ENCODE results near the gene UBE2E2.

The UBE2E2 gene

DNA sequence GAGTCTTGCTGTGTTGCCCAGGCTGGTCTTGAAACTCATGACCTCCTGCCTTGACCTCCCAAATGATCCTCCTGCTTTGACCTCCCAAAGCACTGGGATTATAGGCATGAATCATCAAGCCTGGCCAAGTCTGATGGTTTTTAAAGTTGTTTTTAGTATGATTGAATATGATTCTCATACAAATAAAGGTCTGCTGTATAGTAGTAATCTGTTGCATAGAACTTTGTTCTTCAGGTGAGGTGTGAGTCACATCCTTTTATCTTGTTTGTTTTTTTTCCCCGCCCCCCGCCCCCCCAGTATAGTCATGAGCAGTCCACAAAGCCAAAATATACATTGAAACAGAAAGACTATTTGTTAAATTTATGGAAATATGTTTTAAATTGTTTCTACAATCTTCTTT lies 39.0 kb downstream of the UBE2E2 start:
- DNase-seq = no peak

GRCh38 chr3:23244324-23245041 lies 41.4 kb downstream of the UBE2E2 start:
- no peak for DNase-seq

DNA sequence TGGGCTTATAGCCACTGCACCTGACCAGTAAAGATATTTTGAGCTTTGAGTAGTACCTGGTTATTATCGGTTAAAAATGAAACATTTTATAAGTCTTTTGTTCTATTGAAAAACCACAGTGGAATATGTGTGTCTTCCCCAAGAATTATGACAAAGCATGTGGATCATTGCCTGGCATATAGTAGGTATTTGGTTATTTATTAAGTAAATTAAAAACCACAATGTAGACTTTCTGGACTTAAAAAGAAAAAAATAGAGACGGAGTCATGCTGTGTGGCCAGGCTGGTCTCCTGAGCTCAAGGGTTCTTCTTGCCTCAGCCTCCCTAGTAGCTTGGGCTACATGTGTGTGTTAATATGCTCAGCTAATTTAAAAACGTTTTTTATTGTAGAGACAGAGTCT lies 43.5 kb downstream of the UBE2E2 start:
- DNase-seq = no peak

GRCh38 chr3:23248594-23249131 lies 45.5 kb downstream of the UBE2E2 start:
- DNase-seq = no peak

DNA sequence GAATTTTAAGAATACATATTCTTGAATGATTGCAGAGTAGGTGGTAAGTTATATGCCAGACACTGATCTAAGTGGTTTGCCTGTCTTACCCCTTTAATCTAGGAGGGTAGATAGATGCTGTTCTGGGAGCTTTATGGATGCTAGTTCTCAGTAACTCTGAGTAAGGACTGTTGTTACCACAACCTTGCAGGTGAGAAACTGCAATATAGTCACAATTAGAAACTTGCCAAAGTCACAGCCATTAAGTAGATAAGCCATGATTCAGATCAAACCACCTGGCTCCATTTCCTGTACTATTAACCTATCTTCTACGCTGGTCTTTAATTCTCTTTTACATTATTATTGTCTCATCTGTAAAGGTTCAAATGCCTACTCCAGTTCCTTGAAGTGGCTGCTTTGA lies 46.8 kb downstream of the UBE2E2 start:
- DNase-seq = no peak

DNA sequence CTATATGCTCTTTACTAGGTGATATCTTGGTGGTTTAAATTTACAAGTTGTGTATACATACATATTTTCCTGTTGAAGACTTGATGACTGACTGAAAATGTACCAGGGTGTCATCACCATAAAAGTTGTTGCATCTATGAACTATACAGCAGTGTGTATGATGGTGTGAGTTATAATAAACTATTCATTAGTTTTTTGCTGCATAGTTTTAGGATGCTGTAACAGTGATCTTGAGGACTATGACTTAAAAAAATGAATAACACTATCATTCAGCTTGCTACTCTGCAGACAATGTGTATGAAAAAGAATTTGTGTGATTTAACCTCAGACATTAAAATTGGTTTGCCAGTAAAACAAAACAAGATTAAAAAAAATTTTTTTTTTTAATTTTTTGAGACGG lies 49.0 kb downstream of the UBE2E2 start:
- no peak for DNase-seq

DNA sequence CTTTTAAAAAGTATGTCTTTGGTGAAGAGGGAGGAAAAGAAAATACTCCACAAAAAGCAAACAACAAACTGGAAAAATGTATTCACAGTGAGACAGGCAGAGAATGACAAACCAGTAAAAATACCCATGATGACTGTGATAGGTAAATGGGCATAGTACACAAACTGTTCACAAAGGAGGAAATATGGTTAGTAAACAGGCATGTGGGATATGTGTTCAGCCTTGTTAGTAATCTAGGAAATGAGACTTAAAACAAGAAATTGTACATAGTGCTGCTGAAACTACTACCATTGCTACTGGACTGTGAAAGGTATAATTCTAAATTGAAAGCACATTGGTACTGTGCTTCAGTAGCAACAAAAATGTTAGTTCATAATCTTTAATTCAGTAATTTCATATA lies 50.1 kb downstream of the UBE2E2 start:
- no peak for DNase-seq

- no peak for DNase-seq
These were observed 51.2 kb downstream of the UBE2E2 start for GRCh38 chr3:23254282-23254681.

GRCh38 chr3:23254835-23255234 lies 51.7 kb downstream of the UBE2E2 start:
- DNase-seq = no peak

- DNase-seq = no peak
These were observed 53.8 kb downstream of the UBE2E2 start for GRCh38 chr3:23256741-23257435.

DNA sequence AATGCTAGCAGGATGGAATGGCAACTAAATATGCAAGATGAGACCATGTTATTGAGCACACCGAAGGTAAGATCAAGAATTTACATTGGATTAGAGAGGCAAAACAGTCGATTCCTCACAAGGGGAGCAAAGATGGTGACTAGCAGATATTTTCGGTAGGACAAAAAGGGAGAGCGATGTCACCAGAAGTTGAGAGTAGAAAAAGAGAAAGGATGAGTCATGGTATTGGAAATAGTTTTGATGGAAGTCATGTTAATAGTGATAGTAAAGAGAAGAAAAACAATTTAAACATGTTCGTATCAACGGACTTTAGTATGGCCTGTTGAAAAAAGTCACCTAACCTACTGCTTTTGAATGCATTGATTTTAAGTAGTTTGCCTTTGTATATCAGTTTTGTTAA lies 55.0 kb downstream of the UBE2E2 start:
- DNase-seq = no peak

DNA sequence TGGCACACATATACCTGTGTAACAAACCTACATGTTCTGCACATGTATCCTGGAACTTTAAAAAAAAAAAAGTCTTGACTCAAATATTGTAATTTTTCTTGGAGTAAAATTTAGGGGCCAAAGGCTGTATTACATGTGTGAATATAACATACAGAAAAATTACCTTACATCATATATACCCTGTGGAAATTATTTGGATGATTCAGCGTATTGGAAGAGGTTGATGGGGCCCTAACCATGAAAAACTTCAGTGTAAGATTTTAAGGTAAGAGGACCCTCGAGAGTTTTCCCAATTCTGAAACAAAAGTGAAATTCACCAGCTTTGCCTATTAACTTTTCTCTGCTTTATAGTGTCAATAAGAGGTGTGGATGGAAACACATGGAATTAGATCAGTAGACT lies 56.4 kb downstream of the UBE2E2 start:
- DNase-seq = no peak

- no peak for DNase-seq
These were observed 59.6 kb downstream of the UBE2E2 start for GRCh38 chr3:23262766-23263165.

GRCh38 chr3:23263796-23264195 lies 60.7 kb downstream of the UBE2E2 start:
- DNase-seq = no peak

DNA sequence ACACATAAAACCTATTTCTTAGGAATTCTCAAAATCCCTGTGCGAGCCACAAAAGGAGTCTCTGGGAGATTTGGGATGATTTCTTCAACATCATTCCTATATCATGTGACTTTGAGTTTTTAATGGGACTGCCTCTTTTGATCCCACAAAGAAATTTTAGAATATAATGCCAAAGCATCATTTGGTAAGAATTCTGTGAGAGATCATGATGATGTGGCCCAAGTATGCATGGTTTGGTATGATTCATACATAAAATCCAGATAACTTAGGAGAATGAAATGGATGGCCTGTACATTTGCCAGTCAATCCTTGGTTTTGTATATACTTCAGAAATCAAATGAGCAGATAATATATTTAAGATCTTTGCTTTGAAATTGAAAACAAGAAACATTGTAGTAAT lies 61.3 kb downstream of the UBE2E2 start:
- peak; percentile 52 for DNase-seq

GRCh38 chr3:23270423-23270822 lies 67.3 kb downstream of the UBE2E2 start:
- DNase-seq = no peak

- no peak for DNase-seq
These were observed 69.0 kb downstream of the UBE2E2 start for GRCh38 chr3:23271876-23272741.

DNA sequence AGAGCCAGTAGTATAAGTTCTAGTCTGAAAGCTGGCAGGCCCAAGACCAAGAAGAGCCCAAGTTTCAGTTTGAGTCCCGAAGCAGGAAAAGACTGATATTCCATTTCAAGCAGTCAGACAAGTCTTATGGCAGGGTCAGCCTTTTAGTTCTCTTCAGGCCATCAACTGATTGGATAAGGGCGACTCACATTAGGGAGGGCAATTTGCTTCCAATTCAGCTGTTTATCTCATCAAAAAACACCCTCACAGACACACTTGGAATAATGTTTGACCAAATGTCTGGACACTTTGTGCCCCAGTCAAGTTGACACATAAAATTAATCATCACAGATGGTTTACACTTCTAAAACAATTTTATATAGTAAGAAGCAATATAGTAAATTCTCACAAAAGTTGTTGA lies 69.7 kb downstream of the UBE2E2 start:
- DNase-seq = no peak

- DNase-seq = no peak
These were observed 71.9 kb downstream of the UBE2E2 start for GRCh38 chr3:23275061-23275460.

- no peak for DNase-seq
These were observed 72.7 kb downstream of the UBE2E2 start for GRCh38 chr3:23275814-23276213.

DNA sequence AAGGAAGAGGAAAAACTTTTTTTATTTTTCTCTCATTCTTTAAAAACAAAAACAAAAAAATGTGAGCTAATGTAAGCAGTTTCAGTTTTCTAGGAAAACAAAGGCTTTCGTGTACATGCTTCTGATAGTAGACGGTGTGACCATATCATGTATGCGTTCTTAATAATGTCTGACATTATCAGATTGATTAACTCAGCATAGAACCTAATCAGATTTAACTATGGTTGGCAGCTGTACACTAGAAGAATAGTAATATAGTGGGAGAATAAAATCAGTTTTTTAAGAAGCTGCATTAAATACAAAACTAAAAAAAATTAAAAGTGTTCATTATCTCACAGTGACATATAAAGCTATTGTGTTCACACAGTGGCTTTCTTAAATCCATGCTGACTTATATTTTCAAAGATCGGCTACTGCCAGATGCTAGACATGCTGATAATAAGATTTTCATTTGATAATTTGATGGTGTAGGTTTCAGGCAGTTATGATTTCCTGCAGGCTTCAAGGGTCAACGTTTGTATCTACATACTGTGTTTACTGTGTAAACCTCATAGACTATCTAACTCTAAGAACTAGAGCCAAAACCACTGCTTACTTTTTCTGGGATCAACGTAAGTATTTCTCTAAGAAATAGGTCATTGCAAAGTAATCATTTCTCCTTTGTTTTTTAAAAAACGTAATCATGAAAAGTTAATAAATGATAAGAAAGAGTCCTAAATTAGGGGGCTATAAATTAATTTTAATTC lies 74.0 kb downstream of the UBE2E2 start:
- no peak for DNase-seq

GRCh38 chr3:23277688-23278087 lies 74.6 kb downstream of the UBE2E2 start:
- DNase-seq = no peak

DNA sequence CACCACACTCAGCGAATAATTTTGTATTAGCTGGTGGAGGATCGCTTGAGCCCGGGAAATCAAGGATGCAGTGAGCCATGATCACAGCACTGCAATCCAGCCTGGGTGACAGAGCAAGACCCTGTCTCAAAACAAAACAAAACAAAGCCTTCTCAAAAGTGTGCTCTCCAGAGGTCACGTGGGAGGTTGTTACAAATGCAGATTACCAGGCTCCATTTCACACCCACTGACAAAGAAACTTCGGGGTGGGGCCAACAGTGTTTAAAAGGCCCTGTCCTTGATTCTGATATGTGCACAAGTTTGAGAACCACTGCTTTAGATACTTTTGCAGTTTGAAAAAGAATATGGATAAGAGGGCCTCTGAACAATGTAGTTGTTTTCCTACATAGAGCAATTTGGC lies 80.5 kb downstream of the UBE2E2 start:
- no peak for DNase-seq
